Daoy (cell line): ENCODE data around the gene FAM161A. TPM values are rescaled to one million over a fixed set of nuclear protein-coding genes. Genes with fewer than 3 reads are reported as not detected.
"Not testable (repeated sequence)": the region's sequence is repeated elsewhere in the genome, so short reads cannot be mapped to it uniquely, and the experiment has no call there.

Experiments used
- DNase-seq: peaks from one replicate; pipeline ENCODE4 v3.0.0-alpha.2; 2015; ENCODE audit warnings: low read depth
- total RNA-seq: library from RNA; depleted of rRNA; stranded (reverse); fragments of >200 nt; shearing (Covaris generic); gene quantifications from 2 replicates; pipeline ENCODE4 v1.2.3, GENCODE V29; 2014

Gene FAM161A
- total RNA-seq, 1 experiment from 2014 or later = 4.0 TPM

- DNase-seq = no peak
These were observed 8.5 kb downstream of the FAM161A start for GRCh38 chr2:61845320-61845719.

- no peak for DNase-seq
These were observed 12.6 kb downstream of the FAM161A start for GRCh38 chr2:61841286-61841685.

GRCh38 chr2:61834893-61835292 is 19.0 kb downstream of the FAM161A start:
- no peak for DNase-seq

GRCh38 chr2:61833971-61834370 is 19.9 kb downstream of the FAM161A start:
- DNase-seq = no peak

- no peak for DNase-seq
These were observed 21.5 kb downstream of the FAM161A start for GRCh38 chr2:61832183-61832841.

GRCh38 chr2:61822255-61822654 is 31.6 kb downstream of the FAM161A start:
- no peak for DNase-seq

- DNase-seq = no peak
These were observed 37.1 kb downstream of the FAM161A start for GRCh38 chr2:61816480-61817355.

- DNase-seq = no peak
These were observed 39.2 kb downstream of the FAM161A start for GRCh38 chr2:61814539-61815160.

- DNase-seq = not testable (repeated sequence)
These were observed 40.5 kb downstream of the FAM161A start for GRCh38 chr2:61813314-61813713.

- no peak for DNase-seq
These were observed 42.0 kb downstream of the FAM161A start for GRCh38 chr2:61811821-61812220.

GRCh38 chr2:61810203-61810602 is 43.7 kb downstream of the FAM161A start:
- not testable (repeated sequence) for DNase-seq

- not testable (repeated sequence) for DNase-seq
These were observed 45.2 kb downstream of the FAM161A start for GRCh38 chr2:61808693-61809092.

- DNase-seq = no peak
These were observed 46.7 kb downstream of the FAM161A start for GRCh38 chr2:61807036-61807757.

- DNase-seq = no peak
These were observed 51.3 kb downstream of the FAM161A start for GRCh38 chr2:61802548-61802947.

- no peak for DNase-seq
These were observed 54.8 kb downstream of the FAM161A start for GRCh38 chr2:61799099-61799498.

- DNase-seq = not testable (repeated sequence)
These were observed 56.4 kb downstream of the FAM161A start for GRCh38 chr2:61797446-61797845.

GRCh38 chr2:61795408-61795807 is 58.5 kb downstream of the FAM161A start:
- no peak for DNase-seq

GRCh38 chr2:61793389-61793836 is 60.4 kb downstream of the FAM161A start:
- DNase-seq = peak; percentile 41

- no peak for DNase-seq
These were observed 61.4 kb downstream of the FAM161A start for GRCh38 chr2:61792355-61792890.

GRCh38 chr2:61789807-61790602 is 63.9 kb downstream of the FAM161A start:
- DNase-seq = peak; percentile 6
